A172 (cell line): ENCODE results near the gene RBM27. TPM values are rescaled to one million over a fixed set of nuclear protein-coding genes. Genes with fewer than 3 reads are reported as not detected.
"Not testable (repeated sequence)": the region's sequence is repeated elsewhere in the genome, so short reads cannot be mapped to it uniquely, and the experiment has no call there.

Experiments used
- DNase-seq: peaks from one replicate; pipeline ENCODE4 v3.0.0-alpha.2; 2015; ENCODE audit warnings: low spot score
- total RNA-seq: library from RNA; depleted of rRNA; stranded (reverse); fragments of >200 nt; shearing (Covaris generic); gene quantifications from 2 replicates; pipeline ENCODE4 v1.2.3, GENCODE V29; 2014; rRNA removed

The RBM27 gene, protein sequence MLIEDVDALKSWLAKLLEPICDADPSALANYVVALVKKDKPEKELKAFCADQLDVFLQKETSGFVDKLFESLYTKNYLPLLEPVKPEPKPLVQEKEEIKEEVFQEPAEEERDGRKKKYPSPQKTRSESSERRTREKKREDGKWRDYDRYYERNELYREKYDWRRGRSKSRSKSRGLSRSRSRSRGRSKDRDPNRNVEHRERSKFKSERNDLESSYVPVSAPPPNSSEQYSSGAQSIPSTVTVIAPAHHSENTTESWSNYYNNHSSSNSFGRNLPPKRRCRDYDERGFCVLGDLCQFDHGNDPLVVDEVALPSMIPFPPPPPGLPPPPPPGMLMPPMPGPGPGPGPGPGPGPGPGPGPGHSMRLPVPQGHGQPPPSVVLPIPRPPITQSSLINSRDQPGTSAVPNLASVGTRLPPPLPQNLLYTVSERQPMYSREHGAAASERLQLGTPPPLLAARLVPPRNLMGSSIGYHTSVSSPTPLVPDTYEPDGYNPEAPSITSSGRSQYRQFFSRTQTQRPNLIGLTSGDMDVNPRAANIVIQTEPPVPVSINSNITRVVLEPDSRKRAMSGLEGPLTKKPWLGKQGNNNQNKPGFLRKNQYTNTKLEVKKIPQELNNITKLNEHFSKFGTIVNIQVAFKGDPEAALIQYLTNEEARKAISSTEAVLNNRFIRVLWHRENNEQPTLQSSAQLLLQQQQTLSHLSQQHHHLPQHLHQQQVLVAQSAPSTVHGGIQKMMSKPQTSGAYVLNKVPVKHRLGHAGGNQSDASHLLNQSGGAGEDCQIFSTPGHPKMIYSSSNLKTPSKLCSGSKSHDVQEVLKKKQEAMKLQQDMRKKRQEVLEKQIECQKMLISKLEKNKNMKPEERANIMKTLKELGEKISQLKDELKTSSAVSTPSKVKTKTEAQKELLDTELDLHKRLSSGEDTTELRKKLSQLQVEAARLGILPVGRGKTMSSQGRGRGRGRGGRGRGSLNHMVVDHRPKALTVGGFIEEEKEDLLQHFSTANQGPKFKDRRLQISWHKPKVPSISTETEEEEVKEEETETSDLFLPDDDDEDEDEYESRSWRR
- 40.4 and 46.6 TPM in 2 replicates for total RNA-seq

DNA sequence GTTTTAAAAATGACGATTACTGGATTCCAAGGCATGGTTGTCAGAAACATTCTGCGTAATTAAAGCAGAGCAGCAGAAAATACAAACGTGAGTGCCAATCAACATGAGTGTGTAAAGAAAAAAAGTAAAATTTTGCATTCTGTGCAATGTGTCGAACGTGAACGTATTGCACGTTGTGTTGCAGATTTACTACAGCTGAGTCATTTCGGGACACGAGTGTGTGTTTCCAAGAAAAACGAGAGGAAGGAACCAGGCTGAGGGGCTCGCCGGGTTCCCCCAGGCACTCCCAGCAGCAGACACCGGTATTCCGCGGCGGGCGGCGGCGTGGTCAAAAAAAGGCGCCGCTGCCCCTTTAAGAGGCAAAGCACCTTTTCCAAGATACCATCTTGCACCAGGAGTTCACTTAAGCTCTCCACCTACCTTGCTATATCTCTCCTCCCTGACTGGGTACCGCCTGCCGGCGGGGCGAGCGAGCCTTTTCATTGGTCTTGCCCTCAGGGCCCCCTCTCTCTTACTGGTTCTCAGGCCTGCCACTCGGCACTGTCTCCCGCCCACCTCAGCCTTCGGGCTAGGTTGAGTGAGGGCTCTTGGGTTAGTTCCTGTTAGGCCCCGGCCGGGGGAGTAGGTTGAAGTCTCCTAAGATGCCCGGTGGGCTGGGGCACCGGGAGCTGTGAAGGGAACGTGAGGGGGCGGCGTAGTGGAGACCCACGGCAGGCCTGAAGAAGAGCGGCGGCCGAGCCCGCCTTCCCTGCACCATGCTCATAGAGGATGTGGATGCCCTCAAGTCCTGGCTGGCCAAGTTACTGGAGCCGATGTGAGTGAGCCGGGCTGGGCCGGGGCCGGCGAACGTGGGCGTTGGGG is at the start of gene RBM27:
Gene RBM27, plus strand, starts transcription at position 595 of the 861 bp plus-strand sequence. Its CDS starts 161 bp downstream, at position 756.
- DNase-seq, result peak; percentile 100

DNA sequence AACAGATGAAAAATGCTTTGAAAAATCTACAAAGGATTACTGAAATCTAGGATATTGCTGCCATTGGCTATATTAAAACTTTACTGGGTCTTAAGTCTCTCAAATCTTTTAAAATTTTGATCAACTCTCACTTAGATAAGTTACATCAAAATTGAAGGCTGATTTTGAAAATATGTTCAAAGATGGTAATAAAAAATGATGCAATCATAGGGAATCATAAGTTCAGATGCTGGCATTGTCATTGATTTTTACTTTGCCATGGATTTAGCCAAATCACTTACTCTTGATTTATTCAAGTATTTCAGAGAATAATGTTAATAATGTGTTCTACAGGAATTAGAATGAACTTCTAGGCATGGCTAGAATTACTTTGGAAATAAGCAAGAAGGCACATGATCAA is 45.1 kb upstream of the RBM27 start:
- DNase-seq, result no peak

DNA sequence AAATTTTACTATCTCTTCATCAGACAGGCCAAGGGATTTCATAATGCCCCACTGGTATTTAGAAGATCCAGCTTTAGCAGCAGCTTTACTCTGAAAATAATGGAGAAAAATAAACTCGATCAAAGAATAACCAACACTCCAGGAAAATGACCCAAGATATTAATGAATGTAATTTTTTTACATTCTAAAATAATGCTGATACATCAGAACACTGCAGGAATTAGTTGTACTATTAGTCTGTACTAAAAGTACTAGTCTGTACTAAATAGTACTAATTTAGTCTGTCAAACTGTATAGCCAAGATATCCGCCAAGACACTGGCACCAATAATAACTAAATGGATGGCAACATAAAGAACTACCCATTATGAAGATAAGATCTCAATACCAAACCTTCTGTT is 39.0 kb upstream of the RBM27 start:
- DNase-seq, result no peak

- DNase-seq, result no peak
These were observed 37.9 kb upstream of the RBM27 start for GRCh38 chr5:146165460-146165859.

DNA sequence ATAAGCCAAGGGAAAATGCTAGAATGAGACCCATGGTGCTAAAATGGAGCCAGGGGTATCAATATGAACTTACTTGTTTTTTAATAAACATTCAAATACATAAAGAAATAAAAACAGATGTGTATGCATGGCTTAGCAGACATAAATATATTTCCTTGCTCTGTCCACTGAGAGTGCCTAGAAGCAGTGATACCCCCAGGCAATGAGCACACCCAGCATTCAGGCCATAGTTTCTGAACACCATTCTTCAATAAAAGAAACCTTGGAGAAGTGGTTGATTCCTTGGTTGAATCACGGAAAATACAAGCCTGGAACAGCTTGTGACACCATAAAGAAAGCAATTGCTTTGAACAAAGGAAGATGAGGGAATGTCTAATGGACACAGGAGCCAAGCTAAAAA is 37.5 kb upstream of the RBM27 start:
- no peak for DNase-seq

DNA sequence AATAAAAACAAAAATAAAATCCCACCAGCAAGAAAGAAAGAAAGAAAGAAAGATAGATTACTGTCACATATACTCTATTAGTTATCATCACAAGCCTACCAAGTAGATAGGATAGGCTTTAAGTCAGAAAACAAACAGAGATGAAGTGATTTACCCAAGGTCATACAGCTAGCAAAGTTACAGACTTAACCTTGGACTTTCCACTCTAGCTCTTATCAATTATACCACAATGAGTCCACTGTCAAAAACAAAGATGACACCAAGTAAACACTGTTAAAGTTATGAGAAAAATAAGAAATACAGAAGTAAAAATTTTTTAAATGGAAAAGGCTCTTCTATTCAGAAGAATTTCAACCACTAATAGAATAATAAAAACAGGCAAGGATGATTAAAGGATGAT is 34.3 kb upstream of the RBM27 start:
- no peak for DNase-seq

DNA sequence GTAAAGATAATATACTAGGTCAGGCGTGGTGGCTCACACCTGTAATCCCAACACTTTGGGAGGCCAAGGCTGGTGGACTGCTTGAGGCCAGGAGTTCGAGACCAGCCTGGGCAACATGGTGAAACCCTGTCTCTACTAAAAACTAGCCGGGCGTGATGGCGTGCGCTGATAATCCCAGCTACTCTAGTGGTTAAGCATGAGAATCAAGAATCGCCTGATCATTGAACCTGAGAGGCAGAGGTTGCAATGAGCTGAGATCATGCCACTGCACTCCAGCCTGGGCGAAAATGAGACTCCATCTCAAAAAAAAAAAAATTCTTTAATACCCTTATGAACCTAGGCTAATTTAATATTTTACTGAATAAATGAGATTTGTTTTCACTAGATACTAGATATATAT is 30.4 kb upstream of the RBM27 start:
- DNase-seq, result not testable (repeated sequence)

- no peak for DNase-seq
These were observed 29.8 kb upstream of the RBM27 start for GRCh38 chr5:146173597-146173996.

DNA sequence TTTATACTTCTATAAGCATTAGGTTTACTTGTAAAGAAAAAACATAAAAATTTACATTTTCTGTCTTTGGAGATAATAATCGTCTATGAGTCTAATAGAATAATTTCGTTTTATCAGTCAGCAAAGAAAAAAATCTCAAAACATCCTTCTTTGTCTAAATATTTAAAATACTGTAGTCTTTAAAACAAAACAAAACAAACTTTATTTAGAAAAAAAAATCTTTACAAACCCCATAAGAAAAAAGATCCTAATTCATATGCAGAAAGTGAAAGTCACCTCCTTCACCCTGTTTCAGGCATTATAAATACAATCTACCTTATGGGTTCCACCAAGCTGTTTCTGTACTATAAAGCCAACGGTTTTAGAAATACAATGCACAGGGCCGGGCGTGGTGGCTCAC is 26.6 kb upstream of the RBM27 start:
- no peak for DNase-seq

DNA sequence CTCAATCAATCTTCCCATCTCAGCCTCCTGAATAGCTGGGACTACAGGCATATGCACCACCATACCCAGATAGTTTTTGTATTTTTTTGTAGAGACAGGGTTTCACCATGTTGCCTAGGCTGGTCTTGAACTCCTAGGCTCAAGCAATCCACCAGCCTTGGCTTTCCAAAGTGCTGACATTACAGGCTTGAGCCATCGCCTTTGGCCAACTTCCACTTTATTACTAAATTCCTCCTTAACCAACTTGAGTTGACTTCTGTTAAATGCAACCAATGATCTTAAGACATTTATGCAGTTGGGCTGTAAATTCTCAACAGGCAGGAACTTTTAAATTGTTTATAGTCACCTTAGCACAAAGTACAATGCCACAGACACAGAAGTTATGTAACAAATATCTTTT is 23.7 kb upstream of the RBM27 start:
- no peak for DNase-seq

DNA sequence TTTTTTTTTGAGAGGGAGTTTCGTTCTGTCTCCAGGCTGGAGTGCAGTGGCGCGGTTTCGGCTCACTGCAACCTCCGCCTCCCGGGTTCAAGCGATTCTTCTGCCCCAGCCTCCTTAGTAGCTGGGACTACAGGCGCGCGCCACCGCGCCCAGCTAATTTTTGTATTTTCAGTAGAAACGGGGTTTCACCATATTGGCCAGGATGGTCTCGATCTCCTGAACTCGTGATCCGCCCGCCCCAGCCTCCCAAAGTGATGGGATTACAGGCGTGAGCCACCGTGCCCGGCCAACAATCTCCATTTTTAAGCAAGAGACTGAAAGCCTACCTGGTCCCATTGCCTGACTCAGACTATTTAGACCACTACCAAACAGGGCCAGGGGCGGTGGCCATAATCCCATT is 20.0 kb upstream of the RBM27 start:
- DNase-seq, result not testable (repeated sequence)

GRCh38 chr5:146185161-146185560 is 18.2 kb upstream of the RBM27 start:
- DNase-seq, result peak; percentile 78

- DNase-seq, result peak; percentile 87
These were observed 15.0 kb upstream of the RBM27 start for GRCh38 chr5:146188358-146188757.

GRCh38 chr5:146192571-146193043 is 10.8 kb upstream of the RBM27 start:
- DNase-seq, result no peak

- DNase-seq, result no peak
These were observed 10.1 kb upstream of the RBM27 start for GRCh38 chr5:146193285-146193684.

GRCh38 chr5:146194997-146195396 is 8.4 kb upstream of the RBM27 start:
- not testable (repeated sequence) for DNase-seq

GRCh38 chr5:146196459-146197048 is 6.9 kb upstream of the RBM27 start:
- DNase-seq, result no peak

DNA sequence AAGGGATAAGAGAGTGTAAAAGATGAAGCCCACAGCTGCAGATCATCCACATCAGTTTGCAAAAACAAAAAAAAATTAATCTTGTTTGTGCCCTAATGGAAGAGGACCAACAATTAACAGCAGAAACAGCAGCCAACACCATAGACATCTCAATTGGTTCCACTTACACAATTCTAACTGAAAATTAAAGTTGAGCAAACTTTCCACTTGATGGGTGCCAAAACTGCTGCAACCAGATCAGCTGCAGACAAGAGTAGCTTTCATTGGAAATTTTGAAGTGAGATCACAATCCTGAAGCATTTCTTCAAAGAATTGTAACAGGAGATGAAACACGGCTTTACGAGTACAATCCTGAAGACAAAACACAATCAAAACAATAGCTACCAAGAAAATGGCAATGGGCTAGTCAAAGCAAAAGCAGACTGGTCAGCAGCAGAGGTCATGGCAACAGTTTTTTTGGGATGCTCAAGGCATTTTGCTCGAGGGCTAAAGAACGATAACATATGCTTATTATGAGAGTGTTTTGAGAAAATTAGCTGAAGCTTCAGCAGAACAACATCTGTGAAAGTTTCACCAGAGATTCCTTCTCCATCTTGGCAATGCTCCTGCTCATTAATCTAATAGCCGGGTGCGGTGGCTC is 4.1 kb upstream of the RBM27 start:
- DNase-seq, result no peak

DNA sequence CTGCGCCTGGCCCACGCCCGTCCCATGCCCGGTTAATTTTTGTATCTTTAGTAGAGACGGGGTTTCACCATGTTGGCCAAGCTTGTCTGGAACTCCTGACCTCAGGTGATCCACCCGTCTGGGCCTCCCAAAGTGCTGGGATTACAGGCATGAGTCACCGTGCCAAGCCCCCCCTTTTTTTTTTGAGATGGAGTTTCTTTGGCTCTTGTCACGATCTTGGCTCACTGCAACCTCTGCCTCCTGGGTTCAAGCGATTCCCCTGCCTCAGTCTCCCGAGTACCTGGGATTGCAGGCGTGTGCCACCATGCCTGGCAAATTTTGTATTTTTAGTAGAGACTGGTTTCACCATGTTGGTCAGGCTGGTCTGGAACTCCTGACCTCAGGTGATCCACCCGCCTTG is 1.6 kb upstream of the RBM27 start:
- DNase-seq, result peak; percentile 36

- peak; percentile 18 for DNase-seq
These were observed 427 bp downstream of the RBM27 start for GRCh38 chr5:146203872-146204192.
